ENCODE data around the gene RFX4. TPM values are rescaled to one million over a fixed set of nuclear protein-coding genes. Genes with fewer than 3 reads are reported as not detected.

The RFX4 gene
- total and polyA plus RNA-seq, 2 donors (not counting 3 experiments of a cell fraction or from before 2014, with no cell fraction given), result not detected

DNA sequence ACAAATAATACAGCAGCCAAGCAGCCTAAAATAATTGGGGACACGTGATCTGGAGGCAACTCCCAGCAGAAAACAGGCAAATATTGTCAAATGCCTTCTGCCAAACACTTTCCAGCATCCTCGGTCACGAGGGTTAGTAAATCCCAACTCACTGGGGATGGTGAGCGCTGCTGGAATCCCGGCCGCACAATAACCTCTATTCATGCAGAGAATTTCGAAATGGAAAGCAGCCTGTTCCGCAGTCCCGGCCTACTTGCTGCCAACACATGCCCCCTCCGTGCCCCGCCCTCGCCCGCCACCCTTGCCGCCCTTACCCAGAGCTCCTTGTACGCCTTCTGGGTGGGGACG is 62.2 kb downstream of the RFX4 start:
- POLR2A ChIA-PET, result interaction anchor here (0.7 kb wide), 1 partner anchor 128 kb away, joined by 4 read pairs; no protein-coding TSS in a partner anchor
- H4K20me1 ChIP-seq (replicated peaks; ENCODE audit: control insufficient read depth, extremely low read depth, insufficient read depth, low read length), result no peaks in the 10 kb centered on the region
- TF ChIP-seq FOS (IDR thresholded peaks at IDR 0.05; ENCODE audit: borderline replicate concordance, insufficient read depth, low read length) (no peak), POLR2A (IDR thresholded peaks at IDR 0.05; ENCODE audit: low read depth, low read length) (no peak), MYC (IDR thresholded peaks at IDR 0.05; ENCODE audit: low read depth, low read length) (no peak), EZH2 (IDR thresholded peaks at IDR 0.05; ENCODE audit: borderline replicate concordance, low read depth, low read length, severe bottlenecking) (no peak), JUN (IDR thresholded peaks at IDR 0.05; ENCODE audit: borderline replicate concordance, insufficient read depth, insufficient read length, low read depth) (no peak), GATA2 (IDR thresholded peaks at IDR 0.05; ENCODE audit: insufficient read depth, insufficient read length, low read depth, low read length) (no peak), POLR2AphosphoS5 (IDR thresholded peaks at IDR 0.05; ENCODE audit: insufficient read depth, low read depth, low read length) (no peak)
- TF ChIP-seq, protein P1, sequence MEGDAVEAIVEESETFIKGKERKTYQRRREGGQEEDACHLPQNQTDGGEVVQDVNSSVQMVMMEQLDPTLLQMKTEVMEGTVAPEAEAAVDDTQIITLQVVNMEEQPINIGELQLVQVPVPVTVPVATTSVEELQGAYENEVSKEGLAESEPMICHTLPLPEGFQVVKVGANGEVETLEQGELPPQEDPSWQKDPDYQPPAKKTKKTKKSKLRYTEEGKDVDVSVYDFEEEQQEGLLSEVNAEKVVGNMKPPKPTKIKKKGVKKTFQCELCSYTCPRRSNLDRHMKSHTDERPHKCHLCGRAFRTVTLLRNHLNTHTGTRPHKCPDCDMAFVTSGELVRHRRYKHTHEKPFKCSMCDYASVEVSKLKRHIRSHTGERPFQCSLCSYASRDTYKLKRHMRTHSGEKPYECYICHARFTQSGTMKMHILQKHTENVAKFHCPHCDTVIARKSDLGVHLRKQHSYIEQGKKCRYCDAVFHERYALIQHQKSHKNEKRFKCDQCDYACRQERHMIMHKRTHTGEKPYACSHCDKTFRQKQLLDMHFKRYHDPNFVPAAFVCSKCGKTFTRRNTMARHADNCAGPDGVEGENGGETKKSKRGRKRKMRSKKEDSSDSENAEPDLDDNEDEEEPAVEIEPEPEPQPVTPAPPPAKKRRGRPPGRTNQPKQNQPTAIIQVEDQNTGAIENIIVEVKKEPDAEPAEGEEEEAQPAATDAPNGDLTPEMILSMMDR (IDR thresholded peaks at IDR 0.05; ENCODE audit: extremely low read depth in 1 of 2, insufficient read depth in 1 of 2, low read depth in 1 of 2, low read length in 2 of 2), result no peak
- TF ChIP-seq, protein P2, sequence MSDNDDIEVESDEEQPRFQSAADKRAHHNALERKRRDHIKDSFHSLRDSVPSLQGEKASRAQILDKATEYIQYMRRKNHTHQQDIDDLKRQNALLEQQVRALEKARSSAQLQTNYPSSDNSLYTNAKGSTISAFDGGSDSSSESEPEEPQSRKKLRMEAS (IDR thresholded peaks at IDR 0.05; ENCODE audit: insufficient read depth, insufficient read length), result no peak
- no peaks in the 10 kb centered on the region for H3K27me3 ChIP-seq (ENCODE audit: control insufficient read depth in 2 of 2, insufficient read depth in 2 of 2, low read length in 2 of 2)
- no peaks in the 10 kb centered on the region for H3K79me2 ChIP-seq (ENCODE audit: control insufficient read depth, insufficient read depth, low read length)
- H3K9ac ChIP-seq (replicated peaks; ENCODE audit: extremely low read depth, insufficient read depth, low read length), result no peak overlapping the region
- dilution Hi-C loops (cut with MboI; ENCODE audit: extremely low pct_ligation_motif_present, low sequenced_read_pairs) (no loop called here), intact Hi-C loops (cut with micrococcal nuclease) (no loop called here)
- no TSS peak for BruUV-seq (replicated peaks)
- H3K4me2 ChIP-seq (ENCODE audit: insufficient read depth, low read length), result no peak overlapping the region
- H2AFZ ChIP-seq (ENCODE audit: low read depth, low read length), result no peak overlapping the region
- no peaks in the 10 kb centered on the region for H3K9me3 ChIP-seq (replicated peaks; ENCODE audit: control insufficient read depth, insufficient read depth, low read length)
- no peaks in the 10 kb centered on the region for H3K36me3 ChIP-seq (ENCODE audit: control insufficient read depth in 2 of 2, extremely low read depth in 1 of 2, insufficient read depth in 2 of 2, low read length in 2 of 2)
- no peak overlapping the region for H3K27ac ChIP-seq (ENCODE audit: insufficient read depth, low read depth, low read length)
- H3K4me3 ChIP-seq (replicated peaks in 1 of 3; ENCODE audit: insufficient read depth in 1 of 3, low read depth in 1 of 3, low read length in 3 of 3), result no peak overlapping the region
- CTCF ChIA-PET, result interaction anchor here (1.3 to 1.4 kb wide), 2 partner anchors 10 to 197 kb away, joined by 3 read pairs; no protein-coding TSS in a partner anchor
- DNase-seq (ENCODE audit: low read depth, low spot score) (no peak), FAIRE-seq (no peak)
- H3K9me1 ChIP-seq (replicated peaks; ENCODE audit: control insufficient read depth, extremely low read depth, insufficient read depth, low read length), result no peaks in the 10 kb centered on the region
- no peaks in the 10 kb centered on the region for H3K4me1 ChIP-seq (ENCODE audit: control insufficient read depth, extremely low read depth, insufficient read depth, low read length)

Measured in endothelial cell of umbilical vein (primary cell).